Muscle of leg (tissue), 11 donors: ENCODE data around the gene RNASE12. TPM values are rescaled to one million over a fixed set of nuclear protein-coding genes. Genes with fewer than 3 reads are reported as not detected.
"Not testable (repeated sequence)": the region's sequence is repeated elsewhere in the genome, so short reads cannot be mapped to it uniquely, and the experiment has no call there.

Source experiments
- DNase-seq: peaks from one replicate; pipeline ENCODE4 v3.0.0; 2013
- H3K27ac ChIP-seq: one replicate; pipeline ENCODE4 v1.5.1; 2013; ENCODE audit warnings: mild to moderate bottlenecking, low read length, control low read depth
- H3K27me3 ChIP-seq: one replicate; pipeline ENCODE4 v1.6.1; 2013; ENCODE audit warnings: low read length; ENCODE audit not compliant: control insufficient read depth, insufficient read depth
- H3K36me3 ChIP-seq: one replicate; pipeline ENCODE4 v1.6.1; 2013; ENCODE audit warnings: low read length; ENCODE audit not compliant: control insufficient read depth, insufficient read depth
- H3K4me1 ChIP-seq: one replicate; pipeline ENCODE4 v1.6.1; 2013; ENCODE audit warnings: low read length; ENCODE audit not compliant: control insufficient read depth, insufficient read depth
- H3K4me3 ChIP-seq: one replicate; pipeline ENCODE4 v1.5.1; 2013; ENCODE audit warnings: low read length, control low read depth
- H3K9me3 ChIP-seq: replicated peaks from 2 replicates; pipeline ENCODE4 v1.6.1; 2013; ENCODE audit warnings: low read depth, low read length; ENCODE audit not compliant: control insufficient read depth
- WGBS: methylation state at CpG from one replicate; pipeline ENCODE4 v1.1.5; 2013; ENCODE audit warnings: missing lambda C conversion rate; ENCODE audit not compliant: insufficient coverage; 5-methylcytosine and 5-hydroxymethylcytosine counted together
- polyA plus RNA-seq, 8 donors: library from polyadenylated mRNA; unstranded; fragments of 120-200 nt; gene quantifications; one replicate each; pipeline versions ENCODE4 v1.2.1 to v1.2.3, GENCODE V29; 2013; ENCODE audit warnings: inconsistent platforms in 1 of 8, low replicate concordance in 1 of 8; ENCODE audit not compliant: insufficient read length in 8 of 8, insufficient read depth in 1 of 8
- total RNA-seq: library from RNA; stranded (reverse); fragments of 120-200 nt; gene quantifications from one replicate; pipeline ENCODE4 v1.2.4, GENCODE V29; 2013

Gene RNASE12
- total and polyA plus RNA-seq, 9 donors = not detected

DNA sequence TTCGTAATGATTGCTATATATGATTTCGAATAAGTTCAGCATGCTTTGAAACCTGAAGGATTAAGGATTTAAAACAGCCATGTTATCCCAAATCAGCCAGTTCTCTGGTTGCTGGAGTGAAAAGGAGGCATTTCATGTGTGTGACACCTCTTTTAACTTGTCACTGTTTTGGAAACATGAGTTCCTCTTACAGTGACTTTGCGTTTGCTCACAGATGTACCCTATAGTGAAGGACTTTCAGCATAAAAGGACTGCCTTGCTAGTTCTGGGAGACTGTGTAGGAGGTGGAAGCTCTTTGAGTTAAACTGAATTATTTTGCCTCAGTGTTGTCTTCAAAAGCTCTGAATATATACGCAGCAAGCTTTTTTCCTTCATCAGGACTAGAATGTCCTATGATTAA lies 10.9 kb downstream of the RNASE12 start:
- Histone ChIP-seq H3K4me3 (no peak overlapping the region), H3K27ac (no peak overlapping the region), H3K4me1 (no peaks in the 10 kb centered on the region), H3K27me3 (no peaks in the 10 kb centered on the region), H3K9me3 (no peaks in the 10 kb centered on the region), H3K36me3 (no peaks in the 10 kb centered on the region)
- DNase-seq = no peak
- 80% methylated on average over 1 of the region's 4 CpGs for WGBS

DNA sequence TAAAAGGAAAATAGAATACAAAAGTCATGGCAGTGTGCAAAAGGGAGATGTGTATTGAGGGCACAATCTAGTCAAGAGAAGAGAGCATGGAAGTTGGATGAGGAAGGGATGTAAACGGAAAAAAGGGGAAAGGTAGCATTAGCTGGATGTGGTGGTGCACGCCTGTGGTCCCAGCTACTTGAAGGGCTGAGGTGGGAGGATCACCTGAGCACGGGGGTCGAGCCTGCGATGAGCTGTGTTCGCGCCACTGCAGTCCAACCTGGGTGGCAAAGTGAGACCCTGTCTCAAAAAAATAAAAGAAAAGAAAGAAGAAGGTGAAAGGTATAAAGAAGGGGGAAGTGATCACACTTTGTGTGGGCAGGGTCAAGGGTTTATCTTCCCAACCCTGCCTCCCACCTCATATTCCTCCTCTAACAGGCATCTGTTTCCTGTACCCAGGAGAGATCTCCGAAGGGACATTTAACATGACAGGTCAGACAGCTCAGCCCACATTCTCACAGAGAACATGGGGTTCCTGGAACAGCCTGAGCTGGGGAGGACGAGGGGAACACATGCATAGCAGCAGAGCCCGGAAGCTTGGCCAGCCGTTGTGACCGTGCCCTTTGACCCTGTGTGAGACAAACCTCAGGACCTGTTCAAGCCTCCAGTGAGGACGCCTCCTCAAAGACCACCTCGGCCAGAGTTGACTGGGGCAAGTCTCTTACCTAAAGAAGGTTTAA lies 12.2 kb downstream of the RNASE12 start:
- Histone ChIP-seq H3K27me3 (no peaks in the 10 kb centered on the region), H3K4me1 (no peaks in the 10 kb centered on the region), H3K9me3 (no peaks in the 10 kb centered on the region), H3K27ac (no peak overlapping the region), H3K4me3 (no peak overlapping the region), H3K36me3 (no peaks in the 10 kb centered on the region)
- WGBS = 41% methylated on average over 6 of the region's 14 CpGs
- no peak for DNase-seq

DNA sequence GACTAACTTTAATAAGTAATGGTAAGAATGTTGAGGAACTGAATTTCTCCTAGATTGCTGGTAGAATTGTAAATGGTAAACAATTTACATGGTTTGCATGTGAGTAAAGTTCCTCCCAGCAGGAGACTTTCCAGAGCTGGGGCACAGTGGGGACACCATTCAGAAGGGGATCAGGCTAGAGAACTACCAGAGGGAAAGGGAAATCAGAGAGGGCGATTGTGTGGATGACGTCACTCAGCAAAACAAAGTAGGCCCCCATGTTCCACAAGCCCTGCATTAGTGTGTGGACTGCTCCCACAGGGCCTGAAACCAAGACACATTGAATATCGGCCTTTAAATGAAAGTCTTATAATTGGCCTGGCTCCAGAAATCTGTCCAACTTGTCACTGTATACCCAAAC lies 12.9 kb downstream of the RNASE12 start:
- no peak for DNase-seq
- no peaks in the 10 kb centered on the region for H3K27me3 ChIP-seq
- H3K27ac ChIP-seq = no peak overlapping the region
- no peaks in the 10 kb centered on the region for H3K9me3 ChIP-seq
- 60% methylated on average over 1 of the region's 3 CpGs for WGBS
- H3K4me3 ChIP-seq = no peak overlapping the region
- no peaks in the 10 kb centered on the region for H3K36me3 ChIP-seq
- no peaks in the 10 kb centered on the region for H3K4me1 ChIP-seq

DNA sequence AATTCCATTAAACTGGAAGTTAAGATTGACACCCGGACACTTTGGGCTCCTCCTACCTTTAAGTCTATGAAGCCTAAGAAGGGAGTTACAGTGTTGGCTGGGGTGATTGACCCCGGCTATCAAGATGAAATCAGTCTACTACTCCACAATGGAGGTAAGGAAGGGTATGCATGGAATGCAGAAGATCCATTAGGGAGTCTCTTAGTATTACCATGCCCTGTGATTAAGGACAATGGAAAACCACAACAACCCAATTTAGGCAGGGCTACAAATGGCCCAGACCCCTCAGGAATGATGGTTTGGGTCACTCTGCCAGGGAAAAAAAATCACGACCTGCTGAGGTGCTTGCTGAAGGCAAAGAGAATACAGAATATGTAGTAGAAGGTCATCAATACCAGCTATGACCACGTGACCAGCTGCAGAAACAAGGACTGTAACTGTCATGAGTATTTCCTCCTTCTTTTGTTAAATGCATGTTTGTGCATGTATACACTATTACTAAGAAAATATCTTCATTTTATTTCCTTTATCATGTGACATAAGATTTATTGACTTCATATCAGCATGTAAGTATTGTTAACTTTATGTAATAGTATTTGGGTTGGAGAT lies 18.7 kb downstream of the RNASE12 start:
- not testable (repeated sequence) for H3K27ac ChIP-seq, DNase-seq, H3K4me3 ChIP-seq, H3K4me1 ChIP-seq, H3K27me3 ChIP-seq, H3K36me3 ChIP-seq
- H3K9me3 ChIP-seq = peaks cover 13% of the 10 kb centered on the region
- no CpG with 5 or more reads among the region's 4 CpGs for WGBS

DNA sequence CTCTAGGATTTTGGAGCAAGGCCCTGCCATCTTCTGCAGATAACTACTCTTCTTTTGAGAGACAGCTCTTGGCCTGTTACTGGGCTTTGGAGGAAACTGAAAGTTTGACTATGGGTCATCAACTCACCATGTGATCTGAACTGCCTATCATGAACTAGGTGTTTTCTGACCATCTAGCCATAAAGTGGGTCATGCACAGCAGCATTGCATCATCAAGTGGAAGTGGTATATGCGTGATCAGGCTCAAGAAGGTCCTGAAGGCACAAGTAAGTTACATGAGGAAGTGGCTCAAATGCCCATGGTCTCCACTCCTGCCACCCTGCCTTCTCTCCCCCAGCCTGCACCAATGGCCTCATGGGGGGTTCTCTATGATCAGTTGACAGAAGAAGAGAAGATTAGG lies 20.5 kb downstream of the RNASE12 start:
- not testable (repeated sequence) for H3K4me3 ChIP-seq, H3K27me3 ChIP-seq, H3K27ac ChIP-seq, H3K36me3 ChIP-seq, DNase-seq, H3K4me1 ChIP-seq
- WGBS = no CpG with 5 or more reads among the region's 1 CpG
- peaks cover 13% of the 10 kb centered on the region for H3K9me3 ChIP-seq

DNA sequence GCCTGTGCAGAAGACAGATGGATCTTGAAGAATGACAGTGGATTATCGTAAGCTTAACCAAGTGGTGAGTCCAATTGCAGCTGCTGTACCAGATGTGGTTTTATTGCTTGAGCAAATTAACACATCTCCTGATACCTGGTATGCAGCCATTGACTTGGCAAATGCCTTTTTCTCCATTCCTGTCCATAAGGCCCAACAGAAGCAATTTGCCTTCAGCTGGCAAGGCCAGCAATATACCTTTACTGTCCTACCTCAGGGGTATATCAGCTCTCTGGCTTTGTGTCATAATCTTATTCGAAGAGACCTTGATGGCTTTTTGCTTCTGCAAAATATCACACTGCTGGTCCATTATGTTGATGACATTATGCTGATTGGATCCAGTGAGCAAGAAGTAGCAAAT lies 21.3 kb downstream of the RNASE12 start:
- H3K27ac ChIP-seq, DNase-seq, H3K27me3 ChIP-seq, H3K4me3 ChIP-seq, H3K4me1 ChIP-seq, H3K36me3 ChIP-seq: not testable (repeated sequence)
- no CpG with 5 or more reads among the region's 2 CpGs for WGBS
- H3K9me3 ChIP-seq = peaks cover 13% of the 10 kb centered on the region

DNA sequence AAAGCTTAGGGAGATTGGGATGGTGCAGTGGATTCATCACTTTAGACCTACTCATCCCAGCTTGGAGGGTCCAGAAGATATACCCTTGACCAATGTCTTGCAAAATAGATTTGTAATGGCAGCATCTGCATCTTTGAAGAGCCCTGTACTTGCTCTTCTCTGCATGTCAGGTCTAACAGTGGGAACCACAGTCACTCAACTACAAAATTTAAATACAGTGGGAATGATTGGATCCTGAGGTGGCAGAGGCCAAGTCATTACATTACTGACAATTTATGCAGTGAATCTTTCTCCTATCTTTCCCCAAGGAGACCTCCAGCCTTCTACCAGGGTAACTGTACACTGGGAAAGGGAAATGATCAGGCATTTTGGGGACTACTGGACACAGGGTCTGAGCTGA lies 22.1 kb downstream of the RNASE12 start:
- Histone ChIP-seq H3K27me3 (no peaks in the 10 kb centered on the region), H3K4me3 (no peak overlapping the region), H3K9me3 (peaks cover 13% of the 10 kb centered on the region), H3K27ac (no peak overlapping the region), H3K4me1 (no peaks in the 10 kb centered on the region), H3K36me3 (no peaks in the 10 kb centered on the region)
- DNase-seq = no peak

DNA sequence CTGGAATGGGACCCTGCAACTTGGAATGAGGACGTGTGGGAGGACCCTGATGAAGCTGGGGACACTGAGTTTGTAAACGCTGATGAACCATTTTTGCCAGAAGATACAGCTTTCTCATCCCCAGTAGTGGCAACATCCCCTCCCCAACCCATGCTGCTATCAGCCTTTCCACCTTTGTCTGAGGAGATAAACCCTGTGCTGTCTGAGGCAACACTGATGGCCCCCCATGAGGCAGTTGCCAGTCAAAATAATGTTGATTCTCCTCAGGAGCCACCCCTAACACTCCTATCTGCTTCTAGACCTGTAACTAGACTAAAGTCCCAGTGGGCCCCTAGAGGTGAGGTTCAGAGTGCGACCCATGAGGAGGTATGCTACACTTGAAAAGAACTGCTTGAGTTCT lies 22.8 kb downstream of the RNASE12 start:
- no peak for DNase-seq
- WGBS = 83% methylated on average over 3 of the region's 3 CpGs

DNA sequence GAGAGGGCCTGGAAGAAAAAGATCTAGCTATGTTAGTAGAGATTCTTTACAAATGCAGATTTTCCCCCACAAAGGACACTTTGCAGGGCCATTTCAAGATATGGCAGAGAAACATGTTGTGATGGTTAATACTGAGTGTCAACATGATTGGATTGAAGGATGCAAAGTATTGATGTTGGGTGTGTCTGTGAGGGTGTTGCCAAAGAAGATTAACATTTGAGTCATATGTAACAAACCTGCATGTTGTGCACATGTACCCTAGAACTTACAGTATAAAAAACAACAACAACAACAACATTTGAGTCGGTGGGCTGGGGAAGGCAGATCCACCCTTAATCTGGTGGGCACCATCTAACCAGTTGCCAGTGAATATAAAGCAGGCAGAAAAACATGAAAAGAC lies 24.0 kb downstream of the RNASE12 start:
- H3K4me1 ChIP-seq, H3K27ac ChIP-seq: not testable (repeated sequence)
- no CpG with 5 or more reads among the region's 1 CpG for WGBS

More for the DNA sequence above, 22.8 kb downstream of the RNASE12 start:
- no peaks in the 10 kb centered on the region for H3K27me3 ChIP-seq
- no peaks in the 10 kb centered on the region for H3K36me3 ChIP-seq
- H3K9me3 ChIP-seq = peaks cover 13% of the 10 kb centered on the region
- no peak overlapping the region for H3K27ac ChIP-seq
- H3K4me3 ChIP-seq = no peak overlapping the region
- H3K4me1 ChIP-seq = no peaks in the 10 kb centered on the region

DNA sequence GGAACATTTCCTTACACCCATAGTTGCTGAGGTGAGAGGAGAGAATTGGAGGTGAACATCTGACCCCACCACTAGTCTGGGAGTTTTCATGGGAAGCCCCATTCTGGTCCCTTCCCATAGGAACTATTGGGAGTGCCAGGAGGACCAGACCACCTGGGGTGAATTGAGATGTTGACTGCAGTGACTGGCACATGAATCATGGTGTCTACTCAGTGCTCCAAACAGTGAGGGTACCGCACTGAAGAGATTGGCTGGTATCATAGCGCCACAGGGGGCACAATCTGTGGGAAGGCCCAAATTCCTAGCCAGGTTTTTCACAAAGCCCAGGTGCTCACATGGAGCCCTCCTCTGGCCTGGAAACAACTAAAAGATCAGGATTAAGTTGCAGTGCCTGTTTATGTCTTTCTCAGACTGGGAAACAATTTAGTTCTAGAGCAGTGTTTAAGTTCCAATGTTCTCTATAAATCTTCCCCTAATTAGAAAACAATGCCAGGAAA lies 26.6 kb downstream of the RNASE12 start:
- Histone ChIP-seq H3K9me3 (peaks cover 12% of the 10 kb centered on the region), H3K4me3 (no peak overlapping the region), H3K27me3 (no peaks in the 10 kb centered on the region), H3K27ac (no peak overlapping the region), H3K36me3 (no peaks in the 10 kb centered on the region), H3K4me1 (no peaks in the 10 kb centered on the region)
- whole genome bisulfite sequencing = 95% methylated on average over 2 of the region's 2 CpGs
- DNase-seq = no peak

More for the DNA sequence above, 24.0 kb downstream of the RNASE12 start:
- not testable (repeated sequence) for H3K4me3 ChIP-seq, DNase-seq, H3K27me3 ChIP-seq, H3K36me3 ChIP-seq
- peaks cover 13% of the 10 kb centered on the region for H3K9me3 ChIP-seq
